ENCODE measurements around the gene ISCA2.

ISCA2 gene

DNA sequence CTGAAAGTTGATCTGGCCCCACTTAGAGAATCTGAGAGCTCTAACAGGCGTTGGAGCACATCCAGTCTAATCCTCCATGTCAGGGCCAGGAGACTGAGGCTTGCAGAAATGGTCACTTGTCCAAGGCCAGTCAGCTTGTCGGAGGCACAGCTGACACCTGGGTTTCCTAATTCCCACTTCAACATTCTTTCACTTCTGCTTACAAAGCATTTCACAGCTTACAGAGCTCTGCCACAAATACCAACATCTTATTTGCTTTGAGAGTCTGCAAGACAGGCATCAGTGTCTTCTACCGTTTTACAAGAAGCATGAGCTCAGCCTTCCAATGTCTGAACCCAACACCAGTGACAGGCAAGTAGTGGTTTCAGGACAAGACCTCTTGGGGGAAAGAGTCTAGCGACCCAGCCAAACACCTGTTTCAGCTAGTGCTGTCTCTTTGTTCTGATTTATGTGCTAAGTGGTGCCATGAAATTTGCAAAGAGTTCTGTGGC is 31.8 kb downstream of the ISCA2 start:
- Histone ChIP-seq H3K27ac (ENCODE audit: low read depth, low read length) (no peak overlapping the region), H4K12ac (ENCODE audit: low read depth, low read length) (no peak overlapping the region), H3K4me3 (ENCODE audit: low read depth, low read length) (no peak overlapping the region), H3K4me2 (ENCODE audit: low read length) (no peak overlapping the region), H3K14ac (ENCODE audit: low read length) (no peak overlapping the region), H3K23ac (ENCODE audit: low read length) (no peak overlapping the region), H3K9ac (ENCODE audit: low read length) (no peak overlapping the region), H2AFZ (ENCODE audit: insufficient read depth, low read length, poor library complexity) (no peak overlapping the region), H3K4ac (ENCODE audit: low read depth, low read length) (no peak overlapping the region), H3K27me3 (ENCODE audit: insufficient read depth, low read length) (no peaks in the 10 kb centered on the region), H4K8ac (ENCODE audit: low read depth, low read length) (no peak overlapping the region), H2AK5ac (ENCODE audit: low read length) (no peak overlapping the region), H3K79me2 (ENCODE audit: control insufficient read depth, insufficient read depth, low read length, poor library complexity) (no peaks in the 10 kb centered on the region), H3K4me1 (ENCODE audit: control insufficient read depth in 1 of 2, insufficient read depth in 2 of 2, low read length in 2 of 2) (no peaks in the 10 kb centered on the region), H3K18ac (ENCODE audit: low read length) (no peak overlapping the region), H2BK120ac (ENCODE audit: insufficient read depth, low read length, poor library complexity) (no peak overlapping the region), H4K91ac (ENCODE audit: low read depth, low read length) (no peak overlapping the region), H3K9me3 (ENCODE audit: insufficient read depth, low read depth, low read length) (peaks cover 2% of the 10 kb centered on the region), H3K79me1 (ENCODE audit: low read length) (no peaks in the 10 kb centered on the region), H3K36me3 (ENCODE audit: control insufficient read depth in 1 of 2, insufficient read depth in 2 of 2, low read length in 2 of 2) (no peaks in the 10 kb centered on the region), H2BK5ac (ENCODE audit: low read depth, low read length, poor library complexity) (no peak overlapping the region), H2BK12ac (ENCODE audit: low read length) (no peak overlapping the region)
- WGBS (ENCODE audit: extremely low coverage, insufficient coverage, insufficient read length): no CpG with 5 or more reads among the region's 4 CpGs
- no peak for DNase-seq

- Histone ChIP-seq H3K9ac (ENCODE audit: low read length) (no peak overlapping the region), H2BK5ac (ENCODE audit: low read depth, low read length, poor library complexity) (no peak overlapping the region), H3K23ac (ENCODE audit: low read length) (no peak overlapping the region), H3K4me2 (ENCODE audit: low read length) (no peak overlapping the region), H3K27me3 (ENCODE audit: insufficient read depth, low read length) (no peaks in the 10 kb centered on the region), H2AFZ (ENCODE audit: insufficient read depth, low read length, poor library complexity) (no peak overlapping the region), H3K4me3 (ENCODE audit: low read depth, low read length) (no peak overlapping the region), H3K27ac (ENCODE audit: low read depth, low read length) (no peak overlapping the region), H2BK12ac (ENCODE audit: low read length) (no peak overlapping the region), H3K18ac (ENCODE audit: low read length) (no peak overlapping the region), H3K79me2 (ENCODE audit: control insufficient read depth, insufficient read depth, low read length, poor library complexity) (no peaks in the 10 kb centered on the region), H3K36me3 (ENCODE audit: control insufficient read depth in 1 of 2, insufficient read depth in 2 of 2, low read length in 2 of 2) (no peaks in the 10 kb centered on the region), H4K8ac (ENCODE audit: low read depth, low read length) (no peak overlapping the region), H2BK120ac (ENCODE audit: insufficient read depth, low read length, poor library complexity) (no peak overlapping the region), H3K79me1 (ENCODE audit: low read length) (no peaks in the 10 kb centered on the region), H3K4ac (ENCODE audit: low read depth, low read length) (no peak overlapping the region), H3K4me1 (ENCODE audit: control insufficient read depth in 1 of 2, insufficient read depth in 2 of 2, low read length in 2 of 2) (no peaks in the 10 kb centered on the region), H4K12ac (ENCODE audit: low read depth, low read length) (no peak overlapping the region), H3K14ac (ENCODE audit: low read length) (no peak overlapping the region), H4K91ac (ENCODE audit: low read depth, low read length) (no peak overlapping the region), H2AK5ac (ENCODE audit: low read length) (no peak overlapping the region), H3K9me3 (ENCODE audit: insufficient read depth, low read depth, low read length) (peaks cover 2% of the 10 kb centered on the region)
- no CpG with 5 or more reads among the region's 10 CpGs for WGBS (ENCODE audit: extremely low coverage, insufficient coverage, insufficient read length)
- DNase-seq: no peak
These were observed 33.5 kb downstream of the ISCA2 start for GRCh38 chr14:74526854-74527585.

DNA sequence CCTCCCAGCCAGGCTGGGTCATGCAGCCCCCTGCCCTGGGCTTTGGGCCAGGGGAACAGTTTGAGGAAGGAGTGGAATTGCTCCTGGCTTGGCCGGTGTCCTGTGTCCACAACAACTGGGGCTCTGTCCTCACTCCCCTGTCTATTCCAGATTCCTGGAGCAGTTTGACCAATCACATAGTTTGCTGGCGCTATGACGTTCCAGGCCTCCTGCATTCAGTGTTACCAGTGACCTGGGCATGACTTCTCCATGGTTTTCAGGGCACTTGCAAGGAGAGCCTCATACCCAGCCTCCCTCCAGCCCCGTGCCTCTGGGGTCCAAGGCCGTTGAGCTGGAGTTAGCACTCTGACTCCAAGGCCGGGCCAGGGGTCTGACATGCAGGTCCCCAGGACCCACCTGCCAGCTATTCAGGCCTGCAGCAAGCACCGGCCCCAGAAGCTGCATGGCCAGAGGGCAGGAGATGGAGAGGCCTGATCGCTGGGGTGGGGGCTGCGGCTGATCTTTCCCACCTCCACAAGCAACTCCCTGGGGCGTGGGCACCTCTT is 34.2 kb downstream of the ISCA2 start:
- Histone ChIP-seq H4K8ac (ENCODE audit: low read depth, low read length) (no peak overlapping the region), H4K91ac (ENCODE audit: low read depth, low read length) (no peak overlapping the region), H3K4me2 (ENCODE audit: low read length) (no peak overlapping the region), H3K27ac (ENCODE audit: low read depth, low read length) (no peak overlapping the region), H3K23ac (ENCODE audit: low read length) (no peak overlapping the region), H3K4ac (ENCODE audit: low read depth, low read length) (no peak overlapping the region), H3K79me2 (ENCODE audit: control insufficient read depth, insufficient read depth, low read length, poor library complexity) (no peaks in the 10 kb centered on the region), H3K79me1 (ENCODE audit: low read length) (no peaks in the 10 kb centered on the region), H2AFZ (ENCODE audit: insufficient read depth, low read length, poor library complexity) (no peak overlapping the region), H3K4me3 (ENCODE audit: low read depth, low read length) (no peak overlapping the region), H3K9ac (ENCODE audit: low read length) (no peak overlapping the region), H3K9me3 (ENCODE audit: insufficient read depth, low read depth, low read length) (peaks cover 2% of the 10 kb centered on the region), H4K12ac (ENCODE audit: low read depth, low read length) (no peak overlapping the region), H3K4me1 (ENCODE audit: control insufficient read depth in 1 of 2, insufficient read depth in 2 of 2, low read length in 2 of 2) (no peaks in the 10 kb centered on the region), H2BK120ac (ENCODE audit: insufficient read depth, low read length, poor library complexity) (no peak overlapping the region), H3K14ac (ENCODE audit: low read length) (no peak overlapping the region), H2BK5ac (ENCODE audit: low read depth, low read length, poor library complexity) (no peak overlapping the region), H3K36me3 (ENCODE audit: control insufficient read depth in 1 of 2, insufficient read depth in 2 of 2, low read length in 2 of 2) (no peaks in the 10 kb centered on the region), H3K27me3 (ENCODE audit: insufficient read depth, low read length) (no peaks in the 10 kb centered on the region), H2AK5ac (ENCODE audit: low read length) (no peak overlapping the region), H2BK12ac (ENCODE audit: low read length) (no peak overlapping the region), H3K18ac (ENCODE audit: low read length) (no peak overlapping the region)
- WGBS (ENCODE audit: extremely low coverage, insufficient coverage, insufficient read length): no CpG with 5 or more reads among the region's 10 CpGs
- no peak for DNase-seq

GRCh38 chr14:74528406-74528805 is 34.8 kb downstream of the ISCA2 start:
- no peak overlapping the region for H3K4me2 ChIP-seq (ENCODE audit: low read length)
- WGBS (ENCODE audit: extremely low coverage, insufficient coverage, insufficient read length): no CpG with 5 or more reads among the region's 14 CpGs
- H3K36me3 ChIP-seq (ENCODE audit: control insufficient read depth in 1 of 2, insufficient read depth in 2 of 2, low read length in 2 of 2): no peaks in the 10 kb centered on the region
- H4K8ac ChIP-seq (ENCODE audit: low read depth, low read length): no peak overlapping the region
- no peak overlapping the region for H3K4me3 ChIP-seq (ENCODE audit: low read depth, low read length)
- H3K14ac ChIP-seq (ENCODE audit: low read length): no peak overlapping the region
- H3K4me1 ChIP-seq (ENCODE audit: control insufficient read depth in 1 of 2, insufficient read depth in 2 of 2, low read length in 2 of 2): no peaks in the 10 kb centered on the region
- H3K79me2 ChIP-seq (ENCODE audit: control insufficient read depth, insufficient read depth, low read length, poor library complexity): no peaks in the 10 kb centered on the region
- no peak overlapping the region for H3K18ac ChIP-seq (ENCODE audit: low read length)
- no peak overlapping the region for H3K23ac ChIP-seq (ENCODE audit: low read length)
- no peak overlapping the region for H2BK5ac ChIP-seq (ENCODE audit: low read depth, low read length, poor library complexity)
- H2BK120ac ChIP-seq (ENCODE audit: insufficient read depth, low read length, poor library complexity): no peak overlapping the region
- no peak overlapping the region for H2AK5ac ChIP-seq (ENCODE audit: low read length)
- no peaks in the 10 kb centered on the region for H3K79me1 ChIP-seq (ENCODE audit: low read length)
- H3K9ac ChIP-seq (ENCODE audit: low read length): no peak overlapping the region
- no peak overlapping the region for H4K91ac ChIP-seq (ENCODE audit: low read depth, low read length)
- no peak overlapping the region for H3K4ac ChIP-seq (ENCODE audit: low read depth, low read length)
- no peak overlapping the region for H2BK12ac ChIP-seq (ENCODE audit: low read length)
- H4K12ac ChIP-seq (ENCODE audit: low read depth, low read length): no peak overlapping the region
- DNase-seq: no peak
- H3K27me3 ChIP-seq (ENCODE audit: insufficient read depth, low read length): no peaks in the 10 kb centered on the region
- H2AFZ ChIP-seq (ENCODE audit: insufficient read depth, low read length, poor library complexity): no peak overlapping the region
- peaks cover 2% of the 10 kb centered on the region for H3K9me3 ChIP-seq (ENCODE audit: insufficient read depth, low read depth, low read length)
- no peak overlapping the region for H3K27ac ChIP-seq (ENCODE audit: low read depth, low read length)
